H9 (cell line): ENCODE measurements around the gene SHISA9. TPM values are rescaled to one million over a fixed set of nuclear protein-coding genes. Genes with fewer than 3 reads are reported as not detected.

Source experiments
- DNase-seq: peaks from one replicate; pipeline ENCODE4 v3.0.0-alpha.2; 2017
- H2AFZ ChIP-seq: one replicate; pipeline ENCODE4 v1.6.1; 2013; ENCODE audit warnings: mild to moderate bottlenecking, low read length, control low read depth, moderate library complexity
- H2AK5ac ChIP-seq: 2 replicates; pipeline ENCODE4 v1.6.1; 2013; ENCODE audit warnings: low read length, control low read depth, mixed read lengths; ENCODE audit not compliant: insufficient read length
- H2BK120ac ChIP-seq: one replicate; pipeline ENCODE4 v1.6.1; 2013; ENCODE audit warnings: low read depth, mild to moderate bottlenecking, low read length, control low read depth, inconsistent platforms; ENCODE audit not compliant: poor library complexity, severe bottlenecking
- H2BK12ac ChIP-seq: 2 replicates; pipeline ENCODE4 v1.6.1; 2013; ENCODE audit warnings: low read length, control low read depth, mixed read lengths, low read depth; ENCODE audit not compliant: insufficient read length
- H2BK15ac ChIP-seq: 2 replicates; pipeline ENCODE4 v1.6.1; 2013; ENCODE audit warnings: low read depth, low read length, control low read depth
- H2BK20ac ChIP-seq: one replicate; pipeline ENCODE4 v1.6.1; 2013; ENCODE audit warnings: low read depth, mild to moderate bottlenecking, low read length, control low read depth, inconsistent platforms; ENCODE audit not compliant: poor library complexity, severe bottlenecking
- H2BK5ac ChIP-seq: 2 replicates; pipeline ENCODE4 v1.6.1; 2013; ENCODE audit warnings: low read length, control low read depth, mixed read lengths; ENCODE audit not compliant: insufficient read length
- H3K14ac ChIP-seq: 2 replicates; pipeline ENCODE4 v1.6.1; 2013; ENCODE audit warnings: low read length, control low read depth; ENCODE audit not compliant: insufficient read depth
- H3K18ac ChIP-seq: 2 replicates; pipeline ENCODE4 v1.6.1; 2013; ENCODE audit warnings: low read depth, mild to moderate bottlenecking, mixed read lengths, low read length, control low read depth; ENCODE audit not compliant: insufficient read length
- H3K23ac ChIP-seq: 2 replicates; pipeline ENCODE4 v1.6.1; 2013; ENCODE audit warnings: low read length, control low read depth, mixed read lengths, low read depth; ENCODE audit not compliant: insufficient read length
- H3K23me2 ChIP-seq: 2 replicates; pipeline ENCODE4 v1.6.1; 2013; ENCODE audit warnings: low read depth, mild to moderate bottlenecking, mixed read lengths, low read length, control low read depth; ENCODE audit not compliant: insufficient read length, poor library complexity, severe bottlenecking
- H3K27ac ChIP-seq: 2 replicates; pipeline ENCODE4 v1.5.1; 2013; ENCODE audit warnings: low read length, control low read depth, mixed read lengths, low read depth; ENCODE audit not compliant: insufficient read length
- H3K27me3 ChIP-seq: 2 replicates; pipeline ENCODE4 v1.6.1; 2013; ENCODE audit warnings: low read length, control low read depth, inconsistent platforms; ENCODE audit not compliant: insufficient read depth
- H3K4ac ChIP-seq: 2 replicates; pipeline ENCODE4 v1.6.1; 2013; ENCODE audit warnings: low read depth, mild to moderate bottlenecking, control low read depth, inconsistent platforms, low read length, moderate library complexity
- H3K4me1 ChIP-seq: 2 replicates; pipeline ENCODE4 v1.6.1; 2013; ENCODE audit warnings: low read length, control low read depth, inconsistent platforms; ENCODE audit not compliant: insufficient read depth
- H3K4me2 ChIP-seq: 2 replicates; pipeline ENCODE4 v1.6.1; 2013; ENCODE audit warnings: low read length, control low read depth, mixed read lengths; ENCODE audit not compliant: insufficient read length, insufficient read depth
- H3K56ac ChIP-seq: 2 replicates; pipeline ENCODE4 v1.6.1; 2013; ENCODE audit warnings: low read depth, mild to moderate bottlenecking, mixed read lengths, low read length, control low read depth; ENCODE audit not compliant: insufficient read length
- H3K79me1 ChIP-seq: 2 replicates; pipeline ENCODE4 v1.6.1; 2013; ENCODE audit warnings: low read depth, mild to moderate bottlenecking, moderate library complexity, low read length, control low read depth, inconsistent platforms; ENCODE audit not compliant: insufficient read depth, poor library complexity, severe bottlenecking
- H3K79me2 ChIP-seq: 2 replicates; pipeline ENCODE4 v1.6.1; 2013; ENCODE audit warnings: low read length, control low read depth, inconsistent platforms; ENCODE audit not compliant: insufficient read depth
- H3K9ac ChIP-seq: 2 replicates; pipeline ENCODE4 v1.6.1; 2013; ENCODE audit warnings: low read length, control low read depth, mixed read lengths; ENCODE audit not compliant: insufficient read length; ENCODE audit errors: extremely low read depth
- H3K9me3 ChIP-seq: one replicate; pipeline ENCODE4 v1.6.1; 2013; ENCODE audit warnings: low read depth, low read length, inconsistent platforms; ENCODE audit not compliant: control insufficient read depth
- H3T11ph ChIP-seq: one replicate; pipeline ENCODE4 v1.6.1; 2013; ENCODE audit warnings: mild to moderate bottlenecking, low read length, control low read depth, inconsistent platforms
- H4K20me1 ChIP-seq: one replicate; pipeline ENCODE4 v1.6.1; 2013; ENCODE audit not compliant: control insufficient read depth, insufficient read length, insufficient read depth
- H4K5ac ChIP-seq: 2 replicates; pipeline ENCODE4 v1.6.1; 2013; ENCODE audit warnings: low read depth, mild to moderate bottlenecking, mixed read lengths, low read length, control low read depth; ENCODE audit not compliant: insufficient read length
- H4K8ac ChIP-seq: replicated peaks from 2 replicates; pipeline ENCODE4 v1.6.1; 2013; ENCODE audit warnings: low read length, control low read depth, mixed read lengths, low read depth; ENCODE audit not compliant: insufficient read length
- H4K91ac ChIP-seq: 2 replicates; pipeline ENCODE4 v1.6.1; 2013; ENCODE audit warnings: low read depth, mild to moderate bottlenecking, moderate library complexity, mixed read lengths, low read length, control low read depth; ENCODE audit not compliant: insufficient read length
- H3K27ac Mint-ChIP-seq, 3 experiments: 2 replicates in 2 of 3; 3 replicates in 1 of 3; pipeline ENCODE4 v1.8.0; 2020 to 2021; ENCODE audit warnings: mixed read lengths in 3 of 3, mild to moderate bottlenecking in 1 of 3, moderate library complexity in 1 of 3
- H3K27me3 Mint-ChIP-seq: 2 replicates; pipeline ENCODE4 v1.8.0; 2021; ENCODE audit warnings: low read depth, mild to moderate bottlenecking, moderate library complexity, mixed read lengths
- H3K36me3 Mint-ChIP-seq, 3 experiments: 2 replicates in 2 of 3; 3 replicates in 1 of 3; pipeline ENCODE4 v1.8.0; 2020 to 2021; ENCODE audit warnings: low read depth in 3 of 3, mixed read lengths in 3 of 3; ENCODE audit not compliant: insufficient read depth in 1 of 3
- H3K4me1 Mint-ChIP-seq, 2 experiments: 2 replicates each; pipeline ENCODE4 v1.8.0; 2020; ENCODE audit warnings: mixed read lengths in 2 of 2
- H3K4me3 Mint-ChIP-seq, 2 experiments: 2 replicates in 1 of 2; 3 replicates in 1 of 2; pipeline ENCODE4 v1.8.0; 2020 to 2021; ENCODE audit warnings: mild to moderate bottlenecking in 2 of 2, mixed read lengths in 2 of 2, moderate library complexity in 1 of 2
- H3K9me3 Mint-ChIP-seq, 2 experiments: 2 replicates in 1 of 2; 3 replicates in 1 of 2; pipeline ENCODE4 v1.8.0; 2020; ENCODE audit warnings: mild to moderate bottlenecking in 2 of 2, mixed read lengths in 2 of 2, moderate library complexity in 1 of 2
- CTCF ChIP-seq: fragments of 200-600 bp; sonication (generic); conservative IDR thresholded peaks from 3 replicates; pipeline ENCODE4 v1.8.0; 2021; ENCODE audit warnings: antibody characterized with exemption, mild to moderate bottlenecking
- WGBS: extraction: QIAGEN DNeasy Blood & Tissue Kit; methylation state at CpG from one replicate; pipeline ENCODE4 v1.1.7; 2013; ENCODE audit warnings: missing lambda C conversion rate, low lambda C conversion rate, mixed read lengths; ENCODE audit not compliant: insufficient read length; ENCODE audit errors: extremely low coverage; 5-methylcytosine and 5-hydroxymethylcytosine counted together
- total RNA-seq: library from RNA; stranded (reverse); gene quantifications from 2 replicates; pipeline ENCODE4 v1.2.1, GENCODE V29; 2021

The SHISA9 gene
- total RNA-seq, 1 experiment from 2014 or later = 7.0 TPM

GRCh38 chr16:13146829-13147228 lies 245.4 kb downstream of the SHISA9 start:
- Histone ChIP-seq H3K27me3 (no peaks in the 10 kb centered on the region), H3K4ac (no peak overlapping the region), H3K23me2 (no peaks in the 10 kb centered on the region), H3K9me3 (no peaks in the 10 kb centered on the region), H3K4me2 (no peak overlapping the region), H4K91ac (no peak overlapping the region), H2BK5ac (no peak overlapping the region), H4K20me1 (no peaks in the 10 kb centered on the region), H3K79me2 (0 out of 2 replicates have a peak, but pooled peaks cover 2% of the 10 kb centered on the region), H3K79me1 (no peaks in the 10 kb centered on the region), H2BK20ac (no peak overlapping the region), H2BK12ac (no peak overlapping the region), H2AFZ (no peak overlapping the region), H2BK15ac (no peak overlapping the region), H3K27ac (no peak overlapping the region), H3K14ac (no peak overlapping the region), H3K56ac (no peak overlapping the region), H4K5ac (no peak overlapping the region), H3K23ac (no peak overlapping the region), H3T11ph (no peak overlapping the region), H3K4me1 (peaks cover 6% of the 10 kb centered on the region; the same call in 1 of the 2 replicates), H2AK5ac (no peak overlapping the region), H4K8ac (no peak overlapping the region), H3K18ac (no peak overlapping the region), H3K9ac (no peak overlapping the region), H2BK120ac (no peak overlapping the region)
- no peak for DNase-seq
- H3K9me3 Mint-ChIP-seq = no peaks in the 10 kb centered on the region
- H3K4me3 Mint-ChIP-seq = no peak overlapping the region
- TF ChIP-seq CTCF = no peak
- no peaks in the 10 kb centered on the region for H3K36me3 Mint-ChIP-seq
- WGBS = no CpG with 5 or more reads among the region's 2 CpGs
- H3K4me1 Mint-ChIP-seq = peaks cover 14% of the 10 kb centered on the region in 2 experiments
- H3K27me3 Mint-ChIP-seq = no peaks in the 10 kb centered on the region
- H3K27ac Mint-ChIP-seq = no peak overlapping the region
